Psoas muscle (tissue), 8 donors: ENCODE measurements around the gene SLC38A10. TPM values are rescaled to one million over a fixed set of nuclear protein-coding genes. Genes with fewer than 3 reads are reported as not detected.

Source experiments
- ATAC-seq, 4 donors: fragments of 200-7000 bp; cut with Tn5 transposase; one replicate each; pipeline ENCODE4 v1.9.1; 2020; ENCODE audit warnings: moderate library complexity in 3 of 4, mild to moderate bottlenecking in 2 of 4
- DNase-seq, 2 donors: peaks; one replicate each; pipeline ENCODE4 v3.0.0-alpha.2; 2020
- H3K27ac ChIP-seq: fragments of 200-600 bp; one replicate; pipeline ENCODE4 v1.8.0; 2022
- H3K27me3 ChIP-seq, 3 donors: fragments of 200-600 bp in 1 of 3; one replicate each; pipeline versions ENCODE4 v1.6.1 to v1.8.0; 2013 to 2022; ENCODE audit warnings: low read length in 2 of 3, mild to moderate bottlenecking in 2 of 3, moderate library complexity in 1 of 3; ENCODE audit not compliant: insufficient read depth in 3 of 3
- H3K36me3 ChIP-seq, 2 donors: fragments of 200-600 bp in 1 of 2; one replicate each; pipeline versions ENCODE4 v1.6.1 to v1.8.0; 2013 to 2022; ENCODE audit warnings: low read depth in 1 of 2, mild to moderate bottlenecking in 1 of 2, moderate library complexity in 1 of 2; ENCODE audit not compliant: insufficient read depth in 1 of 2
- H3K4me1 ChIP-seq: fragments of 200-600 bp; one replicate; pipeline ENCODE4 v1.8.0; 2022
- H3K4me3 ChIP-seq: fragments of 200-600 bp; one replicate; pipeline ENCODE4 v1.8.0; 2022; ENCODE audit warnings: mild to moderate bottlenecking
- H3K9me3 ChIP-seq: fragments of 200-600 bp; one replicate; pipeline ENCODE4 v1.8.0; 2022
- CTCF ChIP-seq: fragments of 200-600 bp; IDR thresholded peaks from one replicate; pipeline ENCODE4 v1.8.0; 2022; ENCODE audit warnings: antibody characterized with exemption
- WGBS, 3 donors: extraction: QIAGEN DNeasy Blood & Tissue Kit; methylation state at CpG; one replicate each; pipeline versions ENCODE4 v1.1.6 to v1.1.7; 2013; 5-methylcytosine and 5-hydroxymethylcytosine counted together
- intact Hi-C, 2 donors: fragments of 100-400 bp; cut with DNase I; formaldehyde crosslinking; loops; one replicate each; pipeline versions ENCODE4 v1.11.0 to v1.14.2; 2022
- polyA plus RNA-seq, 3 donors: library from polyadenylated mRNA; stranded (reverse); fragments of 200-250 nt; gene quantifications; one replicate each; pipeline ENCODE4 v1.2.3, GENCODE V29; 2013
- total RNA-seq, 4 donors: library from RNA; stranded (reverse); fragmentation: NEBNext Ultra II Directional in 2 of 4; extraction: Animal tissue kit (Norgen Biotek cat#: 25700) in 2 of 4; gene quantifications; one replicate each; pipeline versions ENCODE4 v1.2.1 to v1.2.4, GENCODE V29; 2021 to 2023
- donor health status: healthy with polysubstance abuse.
- donor health status: DM: no; HTN: no; CAD: no; lungs with moderate emphysema.
- donor health status: Bipolar disorder and iron deficiency.
- donor health status: healthy.
- donor health status: DM: yes; HTN: yes; CAD: no.
- donor health status: DM: no; HTN: no; CAD: no.
- donor health status: DM: no; HTN: no; CAD: no.
- donor health status: DM: yes; HTN: yes; CAD: no.

Gene SLC38A10
- total and polyA plus RNA-seq, 7 donors = 16.7 to 40.6 (median 19.8) TPM

DNA sequence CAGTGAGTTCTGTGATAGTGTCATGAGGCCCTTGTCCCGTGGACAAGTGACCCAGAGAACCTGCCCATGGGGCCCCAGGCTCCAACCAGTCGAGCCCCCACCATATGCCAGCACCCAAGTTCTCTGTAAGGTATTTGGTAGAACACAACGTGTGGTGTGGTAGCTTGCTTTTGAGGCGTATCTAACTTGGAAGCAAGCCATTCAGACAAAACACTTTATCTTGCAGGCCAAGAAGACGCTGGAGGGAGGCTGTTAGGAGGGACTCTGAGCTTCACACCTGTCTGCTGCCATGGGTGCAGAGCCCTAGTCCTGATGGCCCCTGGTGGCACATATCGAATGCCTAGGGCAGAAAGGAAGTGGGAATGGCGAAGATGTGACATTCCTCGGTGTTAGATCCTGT lies 54.3 kb downstream of the SLC38A10 start:
- H3K4me3 ChIP-seq = peak overlapping the region; percentile 91
- H3K9me3 ChIP-seq = no peaks in the 10 kb centered on the region
- H3K4me1 ChIP-seq = peaks cover 20% of the 10 kb centered on the region
- H3K27me3 ChIP-seq = no peaks in the 10 kb centered on the region
- no peak for TF ChIP-seq CTCF
- DNase-seq (no peak), ATAC-seq (no peak)
- peaks cover 0 to 16% of the 10 kb centered on the region in 2 donors for H3K36me3 ChIP-seq
- no peak overlapping the region for H3K27ac ChIP-seq
- WGBS, 3 donors = 73 to 79% (median 76%) methylated on average over 8 of the region's 8 CpGs
- intact Hi-C loops = loop anchor here in 1 of 2 donors (1.0 to 10.0 kb wide), 2 partner anchors 98 to 216 kb away; no protein-coding TSS in a partner anchor

- WGBS, 3 donors = 15 to 18% (median 15%) methylated on average over 37 of the region's 37 CpGs
- Histone ChIP-seq H3K36me3 (peaks cover 0 to 20% of the 10 kb centered on the region in 2 donors), H3K27me3 (no peaks in the 10 kb centered on the region), H3K27ac (peak overlapping the region; percentile 96), H3K4me1 (peaks cover 20% of the 10 kb centered on the region), H3K9me3 (no peaks in the 10 kb centered on the region), H3K4me3 (peak overlapping the region; percentile 91)
- intact Hi-C loops = loop anchor here in 1 of 2 donors (10.0 kb wide), 1 partner anchor 215 kb away; no protein-coding TSS in a partner anchor
- DNase-seq = no peak
- peak in 1 of 4 donors; percentile 1 for ATAC-seq
- no peak for TF ChIP-seq CTCF
Measured at GRCh38 chr17:81239714-81240555, 55.2 kb downstream of the SLC38A10 start.

DNA sequence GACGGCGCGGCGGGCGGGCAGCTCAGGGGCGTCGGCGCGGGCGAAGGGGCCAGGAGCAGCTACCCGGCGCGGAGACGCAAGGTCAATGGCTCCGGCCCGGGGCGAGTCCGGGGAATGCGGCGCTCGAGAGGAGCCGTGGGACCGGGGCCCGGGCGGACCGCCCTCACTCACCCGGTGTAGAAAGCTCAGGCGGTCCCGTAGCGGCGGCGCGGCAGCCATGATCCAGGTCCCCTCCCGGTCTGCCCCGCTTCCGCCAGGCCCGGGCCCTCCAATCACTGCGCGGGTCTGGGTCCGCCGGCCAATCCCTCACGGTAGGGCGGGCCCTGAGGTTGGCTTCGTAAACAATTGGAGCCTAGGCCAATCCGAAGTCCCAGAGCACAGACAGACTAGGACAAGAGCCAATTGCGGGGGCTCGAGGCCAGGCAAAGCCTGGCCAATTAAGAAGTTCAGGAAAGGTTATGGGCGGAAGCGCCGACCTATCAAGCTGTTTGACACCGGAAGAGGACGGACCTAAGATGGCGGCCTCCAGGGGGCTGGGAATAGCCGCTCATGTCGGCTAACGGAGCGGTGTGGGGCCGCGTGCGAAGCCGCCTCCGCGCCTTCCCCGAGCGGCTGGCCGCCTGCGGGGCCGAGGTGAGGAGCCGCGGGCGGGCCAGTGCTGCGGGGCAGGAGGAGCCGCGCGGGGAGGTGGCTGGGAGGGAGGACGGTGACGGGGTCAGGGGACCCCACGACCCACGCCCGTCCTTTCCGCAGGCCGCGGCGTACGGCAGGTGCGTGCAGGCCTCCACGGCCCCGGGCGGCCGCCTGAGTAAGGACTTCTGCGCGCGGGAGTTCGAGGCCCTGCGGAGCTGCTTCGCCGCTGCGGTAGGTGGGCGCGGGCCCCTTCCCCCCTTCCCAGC lies 56.0 kb downstream of the SLC38A10 start, which contains the start of the genes NDUFAF8 and TEPSIN:
TSS of gene NDUFAF8 (plus strand) at position 504 of the 899 bp plus-strand sequence. CDS start at position 550, 46 bp downstream.
TSS of gene TEPSIN (minus strand) at position 241 of the 899 bp plus-strand sequence. CDS start at position 219, 22 bp downstream.
- ATAC-seq = peak; percentile 95 to 96 (median 96)
- intact Hi-C loops = no loop called here
- WGBS, 3 donors = 0 to 1% (median 1%) methylated on average over 68 to 100 of the region's 100 CpGs

More for the DNA sequence above, 56.0 kb downstream of the SLC38A10 start, which contains the start of the genes NDUFAF8 and TEPSIN:
- H3K4me3 ChIP-seq = peak within 1 kb of the TSS; percentile 91
- H3K9me3 ChIP-seq = no peaks in the 10 kb centered on the region
- TF ChIP-seq CTCF = no peak
- DNase-seq = peak; percentile 97 to 98
- H3K27ac ChIP-seq = peak within 1 kb of the TSS; percentile 96
- no peaks in the 10 kb centered on the region for H3K27me3 ChIP-seq
- H3K36me3 ChIP-seq = peaks cover 0 to 28% of the 10 kb centered on the region in 2 donors
- peaks cover 20% of the 10 kb centered on the region for H3K4me1 ChIP-seq
